Tibial nerve (tissue), 4 donors: ENCODE results near the gene MAPK4.

ENCODE experiments used
- CTCF ChIP-seq, 5 experiments: fragments of 200-600 bp in 3 of 5; fragments of 450-650 bp in 2 of 5; sonication (generic) in 3 of 5; IDR thresholded peaks; one replicate each; pipeline ENCODE4 v1.5.1; 2016 to 2019; ENCODE audit warnings: antibody characterized with exemption in 5 of 5, mild to moderate bottlenecking in 3 of 5, moderate library complexity in 2 of 5
- EP300 ChIP-seq, 2 donors: sonication (generic); formaldehyde crosslinking; IDR thresholded peaks; one replicate each; pipeline ENCODE4 v1.6.1; 2017; ENCODE audit warnings: antibody characterized with exemption in 2 of 2, mild to moderate bottlenecking in 1 of 2

- TF ChIP-seq CTCF (IDR thresholded peaks at IDR 0.05) (no peak), EP300 (IDR thresholded peaks at IDR 0.05) (no peak)
Measured at GRCh38 chr18:50717563-50717962, 157.7 kb downstream of the MAPK4 start.
